Upper lobe of left lung (tissue), 4 donors: ENCODE data around the gene OBSCN.

Source experiments
- CTCF ChIP-seq, 6 experiments: fragments of 450-650 bp in 4 of 6; fragments of 200-600 bp in 2 of 6; sonication (generic) in 2 of 6; IDR thresholded peaks; one replicate each; pipeline ENCODE4 v1.5.1; 2016 to 2019; ENCODE audit warnings: antibody characterized with exemption in 6 of 6
- EP300 ChIP-seq, 4 donors: sonication (generic); formaldehyde crosslinking; IDR thresholded peaks; one replicate each; pipeline ENCODE4 v1.5.1; 2017; ENCODE audit warnings: antibody characterized with exemption in 4 of 4, control low read depth in 2 of 4
- POLR2A ChIP-seq, 4 donors: fragments of 450-650 bp; IDR thresholded peaks; one replicate each; pipeline ENCODE4 v1.5.1; 2016 to 2017; ENCODE audit warnings: antibody characterized with exemption in 4 of 4, mild to moderate bottlenecking in 2 of 4
- POLR2AphosphoS5 ChIP-seq, 2 donors: sonication (generic); formaldehyde crosslinking; IDR thresholded peaks; one replicate each; pipeline ENCODE4 v1.5.1; 2017; ENCODE audit warnings: antibody characterized with exemption in 2 of 2

- no peak for TF ChIP-seq POLR2A (IDR thresholded peaks at IDR 0.05)
- TF ChIP-seq CTCF (IDR thresholded peaks at IDR 0.05), result no peak
- TF ChIP-seq POLR2AphosphoS5 (IDR thresholded peaks at IDR 0.05), result no peak
- TF ChIP-seq EP300 (IDR thresholded peaks at IDR 0.05), result no peak
Measured at GRCh38 chr1:228336308-228337030, 128.6 kb downstream of the OBSCN start.
